ENCODE measurements around the gene TPRX2. TPM values are rescaled to one million over a fixed set of nuclear protein-coding genes. Genes with fewer than 3 reads are reported as not detected.

The TPRX2 gene
- total and polyA plus RNA-seq, 4 donors: not detected

DNA sequence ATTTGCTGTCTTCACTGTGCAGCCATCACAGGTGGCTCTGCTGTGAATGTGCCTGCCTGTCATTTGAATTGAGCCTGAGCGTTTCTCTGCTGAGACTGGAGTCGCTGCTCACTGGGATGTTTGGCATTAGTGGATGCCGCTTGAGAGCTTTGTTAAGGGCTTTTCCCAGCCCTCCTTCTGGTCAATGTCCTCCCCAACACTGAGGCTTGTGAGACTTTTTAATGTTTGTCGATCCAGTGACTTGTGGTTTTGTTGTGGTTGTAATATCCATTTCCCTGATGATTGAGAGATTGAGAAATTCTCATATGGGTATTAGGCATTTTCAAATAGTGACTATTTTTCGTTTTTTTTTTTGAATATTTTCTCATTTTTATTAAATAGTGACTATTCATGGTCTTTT, 2.6 kb downstream of the TPRX2 start:
- Histone ChIP-seq H3K27me3 (ENCODE audit: control insufficient read depth in 4 of 4, insufficient read depth in 4 of 4, low read length in 3 of 4) (no peaks in the 10 kb centered on the region), H3K9me3 (ENCODE audit: control insufficient read depth in 4 of 4, low read length in 3 of 4) (no peaks in the 10 kb centered on the region), H3K36me3 (ENCODE audit: control insufficient read depth in 4 of 4, insufficient read depth in 3 of 4, low read depth in 1 of 4, low read length in 3 of 4) (peaks cover 0 to 8% (median 0%) of the 10 kb centered on the region in 4 donors), H3K4me1 (ENCODE audit: control insufficient read depth in 4 of 4, insufficient read depth in 4 of 4, low read length in 3 of 4) (peaks cover 0 to 4% (median 0%) of the 10 kb centered on the region in 4 donors), H3K9ac (ENCODE audit: low read depth in 1 of 2, low read length in 2 of 2) (no peak overlapping the region), H3K27ac (ENCODE audit: low read depth in 1 of 2, low read length in 2 of 2) (no peak overlapping the region), H3K4me3 (ENCODE audit: low read depth in 1 of 3, low read length in 3 of 3) (no peak overlapping the region)
- no peak for DNase-seq (ENCODE audit: low spot score)
- 94% methylated on average over 5 of the region's 5 CpGs for WGBS
- TF ChIP-seq EGR1 (IDR thresholded peaks at IDR 0.05; ENCODE audit: low read depth in 2 of 2) (no peak), HNF4A (conservative IDR thresholded peaks at IDR 0.05) (no peak), REST (IDR thresholded peaks at IDR 0.05) (no peak), NR2F2 (IDR thresholded peaks at IDR 0.05) (no peak), FOXA1 (IDR thresholded peaks at IDR 0.05) (no peak), ATF3 (IDR thresholded peaks at IDR 0.05) (no peak), CTCF (IDR thresholded peaks at IDR 0.05; ENCODE audit: low read depth, low read length, missing input control) (no peak), YY1 (IDR thresholded peaks at IDR 0.05) (no peak), GABPA (IDR thresholded peaks at IDR 0.05 in 1 of 2, conservative IDR thresholded peaks at IDR 0.05 in 1 of 2) (no peak)

- Histone ChIP-seq H3K27ac (ENCODE audit: low read depth in 1 of 2, low read length in 2 of 2) (no peak overlapping the region), H3K27me3 (ENCODE audit: control insufficient read depth in 4 of 4, insufficient read depth in 4 of 4, low read length in 3 of 4) (no peaks in the 10 kb centered on the region), H3K4me3 (ENCODE audit: low read depth in 1 of 3, low read length in 3 of 3) (no peak overlapping the region), H3K36me3 (ENCODE audit: control insufficient read depth in 4 of 4, insufficient read depth in 3 of 4, low read depth in 1 of 4, low read length in 3 of 4) (peaks cover 0 to 15% (median 0%) of the 10 kb centered on the region in 4 donors), H3K9ac (ENCODE audit: low read depth in 1 of 2, low read length in 2 of 2) (no peak overlapping the region), H3K9me3 (ENCODE audit: control insufficient read depth in 4 of 4, low read length in 3 of 4) (no peaks in the 10 kb centered on the region), H3K4me1 (ENCODE audit: control insufficient read depth in 4 of 4, insufficient read depth in 4 of 4, low read length in 3 of 4) (peaks cover 0 to 4% (median 0%) of the 10 kb centered on the region in 4 donors)
- TF ChIP-seq RAD21 (IDR thresholded peaks at IDR 0.05) (peak; percentile 81 to 89), RXRA (IDR thresholded peaks at IDR 0.05) (peak in 1 of 2 donors; percentile 54), CTCF (IDR thresholded peaks at IDR 0.05; ENCODE audit: low read depth, low read length, missing input control) (peak; percentile 88), HNF4G (IDR thresholded peaks at IDR 0.05) (no peak)
- WGBS: 22% methylated on average over 14 of the region's 14 CpGs
- peak; percentile 89 for DNase-seq (ENCODE audit: low spot score)
Measured at GRCh38 chr19:47863514-47863936, 4.5 kb downstream of the TPRX2 start.
